K562 (cell line): ENCODE results near the gene MAPKAPK3.

Experiments used
- ATF3 ChIP-seq, 2 experiments: fragments of 450-650 bp in 1 of 2; sonication (generic) in 1 of 2; formaldehyde crosslinking in 1 of 2; IDR thresholded peaks in 1 of 2; conservative IDR thresholded peaks in 1 of 2; 2 replicates each; pipeline versions ENCODE4 v1.6.1 to v1.8.1; 2016 to 2023; ENCODE audit warnings: mild to moderate bottlenecking in 2 of 2, moderate library complexity in 2 of 2, inconsistent platforms in 1 of 2, missing genetic modification reagents in 1 of 2
- HNRNPUL1 ChIP-seq: fragments of 200-400 bp; formaldehyde crosslinking; IDR thresholded peaks from 2 replicates; pipeline ENCODE4 v1.6.1; 2017; ENCODE audit warnings: low read length
- NR3C1 ChIP-seq: sonication (generic); formaldehyde crosslinking; IDR thresholded peaks from 2 replicates; pipeline ENCODE4 v1.8.1; 2022; ENCODE audit warnings: missing genetic modification reagents
- PHF8 ChIP-seq: fragments of 200-600 bp; sonication (generic); IDR thresholded peaks from 2 replicates; pipeline ENCODE4 v1.6.1; 2012; ENCODE audit warnings: mixed run types, mild to moderate bottlenecking, inconsistent platforms, low read length, moderate library complexity, borderline replicate concordance
- SP1 ChIP-seq: sonication (generic); formaldehyde crosslinking; IDR thresholded peaks from 2 replicates; pipeline ENCODE4 v1.8.1; 2022; ENCODE audit warnings: mild to moderate bottlenecking, missing genetic modification reagents

- TF ChIP-seq SP1 (no peak), NR3C1 (CRISPR knock-in tag) (no peak), ATF3 (IDR thresholded peaks at IDR 0.05) (no peak), ATF3 (CRISPR knock-in tag; conservative IDR thresholded peaks at IDR 0.05) (no peak), PHF8 (no peak), HNRNPUL1 (no peak)
Observed at GRCh38 chr3:50672656-50673055, 55.7 kb downstream of the MAPKAPK3 start.
